ENCODE measurements around the gene TPP1.

GRCh38 chr11:6584528-6584927, 34.7 kb downstream of the TPP1 start:
- TF ChIP-seq GATA2 (IDR thresholded peaks at IDR 0.05; ENCODE audit: low read depth, low read length), result no peak
- TF ChIP-seq GATA3 (IDR thresholded peaks at IDR 0.05; ENCODE audit: low read depth, low read length), result no peak

Data from SH-SY5Y (cell line).